ENCODE results near the gene SOD3.

DNA sequence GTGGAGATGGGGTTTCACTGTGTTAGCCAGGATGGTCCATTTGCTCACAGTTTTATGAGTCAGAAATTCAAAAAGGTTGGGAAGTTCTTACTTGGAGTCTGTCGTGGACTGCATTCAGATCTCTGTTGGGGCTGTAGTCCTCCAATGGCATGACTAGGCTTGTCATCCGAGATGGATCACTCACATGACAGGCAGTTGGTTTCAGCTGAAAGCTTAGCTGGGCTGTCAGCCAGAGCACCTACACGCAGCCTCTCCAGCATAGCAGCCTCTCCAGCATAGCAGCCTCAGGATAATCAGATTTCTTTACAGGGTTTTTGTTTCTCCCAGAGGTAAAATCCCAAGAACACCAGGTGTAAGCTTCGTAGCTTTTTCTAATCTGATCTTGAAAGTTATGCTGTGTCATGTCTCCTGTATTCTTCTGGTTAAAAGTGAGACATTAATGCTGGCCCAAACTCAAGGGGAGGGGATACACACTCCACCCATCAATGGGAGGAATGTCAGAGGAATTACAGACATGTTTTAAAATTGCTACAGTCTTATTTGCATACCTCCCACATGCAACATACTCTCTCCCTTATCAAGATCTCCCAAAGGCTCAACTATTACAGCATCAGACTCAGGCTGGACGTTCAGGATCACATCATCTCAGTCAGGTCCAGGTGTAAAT is 31.6 kb upstream of the SOD3 start:
- TF ChIP-seq MXD1 (CRISPR knock-in tag; IDR thresholded peaks at IDR 0.05; ENCODE audit: borderline replicate concordance, poor library complexity, severe bottlenecking) (no peak), GATA2 (CRISPR knock-in tag; IDR thresholded peaks at IDR 0.05) (no peak), NFXL1 (CRISPR knock-in tag; IDR thresholded peaks at IDR 0.05) (no peak), SIN3A (IDR thresholded peaks at IDR 0.05; ENCODE audit: borderline replicate concordance in 2 of 2, control insufficient read depth in 1 of 2, low read depth in 2 of 2, low read length in 2 of 2) (no peak), TCF7L2 (IDR thresholded peaks at IDR 0.05; ENCODE audit: low read depth, low read length) (no peak), BHLHE40 (IDR thresholded peaks at IDR 0.05; ENCODE audit: low read length) (no peak)
- TF ChIP-seq, protein P1, sequence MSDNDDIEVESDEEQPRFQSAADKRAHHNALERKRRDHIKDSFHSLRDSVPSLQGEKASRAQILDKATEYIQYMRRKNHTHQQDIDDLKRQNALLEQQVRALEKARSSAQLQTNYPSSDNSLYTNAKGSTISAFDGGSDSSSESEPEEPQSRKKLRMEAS (CRISPR knock-in tag; IDR thresholded peaks at IDR 0.05) = no peak

Data from K562 (cell line).